GM12892 (cell line): ENCODE results near the gene TCF4.

Source experiments
- POLR2A ChIP-seq: IDR thresholded peaks from 2 replicates; pipeline ENCODE4 v1.6.1; 2011; ENCODE audit warnings: low read depth, low read length, control low read depth
- POLR2AphosphoS5 ChIP-seq: IDR thresholded peaks from 2 replicates; pipeline ENCODE4 v1.6.1; 2011; ENCODE audit warnings: low read depth, low read length, control low read depth
- TAF1 ChIP-seq: IDR thresholded peaks from 2 replicates; pipeline ENCODE4 v1.6.1; 2011; ENCODE audit warnings: low read depth, mild to moderate bottlenecking, control low read depth, low read length, borderline replicate concordance

- TF ChIP-seq TAF1 (no peak), POLR2A (no peak), POLR2AphosphoS5 (no peak)
Observed at GRCh38 chr18:55402731-55403405, 185.1 kb downstream of the TCF4 start.
